GM12878 (cell line): Measurements from ENCODE around the gene PPAT. TPM values are rescaled to one million over a fixed set of nuclear protein-coding genes. Genes with fewer than 3 reads are reported as not detected.

ENCODE experiments used
- ATAC-seq: fragments of 200-7000 bp; cut with Tn5 transposase; 3 replicates; pipeline ENCODE4 v1.9.1; 2020; ENCODE audit warnings: mild to moderate bottlenecking, moderate library complexity
- BruUV-seq: library from RNA; stranded (reverse); fragments of 400-500 nt; replicated peaks from 2 replicates; lab custom pipeline; 2021; lab: Mats Ljungman, UMichigan
- CTCF ChIA-PET: fragments of 300-600 bp; sonication (Branson Sonifier 250); formaldehyde crosslinking; extraction: SDS; loops from one replicate; lab custom pipeline; 2021; ENCODE audit warnings: inconsistent platforms; lab: Yijun Ruan, JAX
- POLR2A ChIA-PET: fragments of 350-600 bp; formaldehyde crosslinking; extraction: SDS; loops from one replicate; lab custom pipeline; 2021; ENCODE audit warnings: inconsistent platforms; lab: Charles Lee
- RAD21 ChIA-PET: fragments of 300-600 bp; sonication (Branson Sonifier 250); formaldehyde crosslinking; loops from one replicate; lab custom pipeline; 2023; ENCODE audit warnings: antibody characterized with exemption; ENCODE audit not compliant: unreplicated experiment; lab: Charles Lee
- SMC1A ChIA-PET: fragments of 300-600 bp; sonication (Branson Sonifier 250); formaldehyde crosslinking; loops from one replicate; lab custom pipeline; 2023; ENCODE audit not compliant: unreplicated experiment, uncharacterized antibody; lab: Charles Lee
- DNase-seq: peaks from one replicate; pipeline ENCODE4 v3.0.0-alpha.2; 2011; ENCODE audit warnings: low read depth, low spot score
- FAIRE-seq: peaks from 3 replicates; lab custom pipeline; 2011; peaks lifted over from hg19 to GRCh38; lab: Jason Lieb, UNC
- H2AFZ ChIP-seq: 2 replicates; pipeline ENCODE4 v1.6.0; 2011; ENCODE audit warnings: low read depth, low read length, control low read depth; ENCODE audit not compliant: control insufficient read depth
- H3K27ac ChIP-seq: 2 replicates; pipeline ENCODE4 v1.5.1; 2011; ENCODE audit warnings: control low read depth; ENCODE audit not compliant: control insufficient read depth, insufficient read depth
- H3K27me3 ChIP-seq, 2 experiments: replicated peaks in 1 of 2; 2 replicates each; pipeline versions ENCODE4 v1.6.0 to v1.6.1; 2011; ENCODE audit warnings: low read length in 1 of 2; ENCODE audit not compliant: control insufficient read depth in 2 of 2, insufficient read depth in 2 of 2
- H3K36me3 ChIP-seq, 2 experiments: 2 replicates each; pipeline ENCODE4 v1.5.1; 2011; ENCODE audit warnings: low read length in 1 of 2; ENCODE audit not compliant: control insufficient read depth in 2 of 2, insufficient read depth in 2 of 2
- H3K4me1 ChIP-seq: 2 replicates; pipeline ENCODE4 v1.6.1; 2011; ENCODE audit warnings: mild to moderate bottlenecking, low read length, moderate library complexity, mixed read lengths; ENCODE audit not compliant: control insufficient read depth, insufficient read depth
- H3K4me2 ChIP-seq: 2 replicates; pipeline ENCODE4 v1.6.0; 2011; ENCODE audit warnings: control low read depth; ENCODE audit not compliant: control insufficient read depth, insufficient read depth
- H3K4me3 ChIP-seq: fragments of 200-600 bp; sonication (generic); 2 replicates; pipeline ENCODE4 v1.5.1; 2016
- H3K79me2 ChIP-seq: 2 replicates; pipeline ENCODE4 v1.6.0; 2011; ENCODE audit warnings: low read length; ENCODE audit not compliant: control insufficient read depth, insufficient read depth
- H3K9ac ChIP-seq: 2 replicates; pipeline ENCODE4 v1.8.0; 2011; ENCODE audit warnings: low read length, control low read depth, mixed read lengths; ENCODE audit not compliant: control insufficient read depth, insufficient read depth
- H3K9me3 ChIP-seq: replicated peaks from 3 replicates; pipeline ENCODE4 v1.5.1; 2011; ENCODE audit warnings: mild to moderate bottlenecking, low read length; ENCODE audit not compliant: control insufficient read depth, insufficient read depth
- H4K20me1 ChIP-seq: 2 replicates; pipeline ENCODE4 v1.6.0; 2011; ENCODE audit not compliant: control insufficient read depth, insufficient read depth
- BACH1 ChIP-seq: fragments of 450-650 bp; IDR thresholded peaks from 2 replicates; pipeline ENCODE4 v1.6.1; 2017; ENCODE audit warnings: mild to moderate bottlenecking, borderline replicate concordance
- CBX3 ChIP-seq: fragments of 200-600 bp; sonication (generic); IDR thresholded peaks from 2 replicates; pipeline ENCODE4 v1.6.1; 2016; ENCODE audit warnings: low read depth, borderline replicate concordance
- CREB1 ChIP-seq: IDR thresholded peaks from 2 replicates; pipeline ENCODE4 v1.6.1; 2012; ENCODE audit warnings: low read depth, mild to moderate bottlenecking, inconsistent platforms
- EED ChIP-seq: sonication (generic); IDR thresholded peaks from 2 replicates; pipeline ENCODE4 v1.6.1; 2016; ENCODE audit warnings: antibody characterized with exemption, low read depth
- ETV6 ChIP-seq, 2 experiments: fragments of 450-650 bp in 1 of 2; IDR thresholded peaks in 1 of 2; conservative IDR thresholded peaks in 1 of 2; 2 replicates each; pipeline ENCODE4 v1.6.1; 2014; ENCODE audit warnings: antibody characterized with exemption in 1 of 2, borderline replicate concordance in 1 of 2, low read depth in 1 of 2, mild to moderate bottlenecking in 1 of 2, moderate library complexity in 1 of 2
- HCFC1 ChIP-seq: fragments of 150-350 bp; IDR thresholded peaks from 2 replicates; pipeline ENCODE4 v1.6.1; 2014; ENCODE audit warnings: low read length
- IKZF2 ChIP-seq, 2 experiments: fragments of 450-650 bp; IDR thresholded peaks; 2 replicates each; pipeline ENCODE4 v1.6.1; 2017; ENCODE audit warnings: mild to moderate bottlenecking in 2 of 2, moderate library complexity in 2 of 2
- LARP7 ChIP-seq: fragments of 450-650 bp; IDR thresholded peaks from 2 replicates; pipeline ENCODE4 v1.6.1; 2017; ENCODE audit warnings: mild to moderate bottlenecking
- MYB ChIP-seq: fragments of 150-350 bp; IDR thresholded peaks from 2 replicates; pipeline ENCODE4 v1.6.1; 2014; ENCODE audit warnings: mild to moderate bottlenecking, low read depth, low read length, borderline replicate concordance
- NRF1 ChIP-seq: conservative IDR thresholded peaks from 2 replicates; pipeline ENCODE4 v1.6.1; 2011; ENCODE audit warnings: mild to moderate bottlenecking, low read depth, low read length, improper control_type of control experiment
- PAX8 ChIP-seq: fragments of 450-650 bp; IDR thresholded peaks from 2 replicates; pipeline ENCODE4 v1.6.1; 2017; ENCODE audit warnings: mild to moderate bottlenecking, moderate library complexity
- PML ChIP-seq: IDR thresholded peaks from 2 replicates; pipeline ENCODE4 v1.6.1; 2012; ENCODE audit warnings: low read length, inconsistent platforms
- RAD51 ChIP-seq: fragments of 450-650 bp; IDR thresholded peaks from 2 replicates; pipeline ENCODE4 v1.6.1; 2016; ENCODE audit warnings: moderate library complexity, mild to moderate bottlenecking, inconsistent platforms
- RELA ChIP-seq: fragments of 450-650 bp; IDR thresholded peaks from 2 replicates; pipeline ENCODE4 v1.8.0; 2014; ENCODE audit warnings: borderline replicate concordance; ENCODE audit not compliant: partially characterized antibody
- SP1 ChIP-seq: IDR thresholded peaks from one replicate; pipeline ENCODE4 v1.6.1; 2011; ENCODE audit warnings: low read depth, low read length
- WGBS: methylation state at CpG from one replicate; pipeline ENCODE4 v1.1.6; 2016; ENCODE audit warnings: low lambda C conversion rate; ENCODE audit not compliant: insufficient replicate concordance, insufficient coverage; ENCODE audit errors: missing lambda C conversion rate; 5-methylcytosine and 5-hydroxymethylcytosine counted together
- in situ Hi-C: fragments of 300-500 bp; cut with MboI; formaldehyde crosslinking; loops from 9 replicates; pipeline ENCODE4 v1.14.3; 2018; ENCODE audit warnings: mixed read lengths
- intact Hi-C: fragments of 100-400 bp; cut with micrococcal nuclease; formaldehyde crosslinking; loops from one replicate; pipeline ENCODE4 v1.14.2; 2022; ENCODE audit not compliant: unreplicated experiment
- polyA plus RNA-seq, 11 experiments: library from polyadenylated mRNA; depleted of rRNA in 4 of 11; unstranded in 6 of 11; stranded (reverse) in 5 of 11; fragments of >200 nt; fragmentation: Nextera tagmentation in 4 of 11; fragmentation: Illumina TruSeq in 1 of 11; extraction: Ambion mirVana in 4 of 11; extraction: Trizol in 1 of 11; gene quantifications; 1 replicate in 1 of 11; 2 replicates in 10 of 11; pipeline versions ENCODE4 v1.2.1 to v1.2.3, GENCODE V29; 2011 to 2016; ENCODE audit warnings: inconsistent platforms in 2 of 11, missing spikeins in 2 of 11, low read depth in 1 of 11
- total RNA-seq, 4 experiments: library from RNA; depleted of rRNA in 3 of 4; stranded (reverse); fragments of >200 nt in 3 of 4; fragmentation: Illumina TruSeq in 1 of 4; extraction: Trizol in 1 of 4; gene quantifications; 2 replicates each; pipeline versions ENCODE4 v1.2.1 to v1.2.3, GENCODE V29; 2013 to 2021
- TF ChIP-seq, protein P1 (sequence below): fragments of 450-650 bp; IDR thresholded peaks from 2 replicates; pipeline ENCODE4 v1.6.1; 2017; ENCODE audit warnings: antibody characterized with exemption, mild to moderate bottlenecking, moderate library complexity
- TF ChIP-seq, protein P2 (sequence below): IDR thresholded peaks from 2 replicates; pipeline ENCODE4 v1.6.1; 2012; ENCODE audit warnings: low read depth, low read length, improper control_type of control experiment
- TF ChIP-seq, protein P3 (sequence below): fragments of 150-350 bp; IDR thresholded peaks from 2 replicates; pipeline ENCODE4 v1.6.1; 2014; ENCODE audit warnings: mild to moderate bottlenecking, low read depth, low read length
- TF ChIP-seq, protein P4 (sequence below): fragments of 450-650 bp; IDR thresholded peaks from 2 replicates; pipeline ENCODE4 v1.6.1; 2016; ENCODE audit warnings: mild to moderate bottlenecking

Gene PPAT
- total and polyA plus RNA-seq, 10 of the 15 experiments (the other 5 are each of a cell fraction or from before 2014, with no cell fraction given), result 24.9 to 50.7 (median 38.0) TPM

DNA sequence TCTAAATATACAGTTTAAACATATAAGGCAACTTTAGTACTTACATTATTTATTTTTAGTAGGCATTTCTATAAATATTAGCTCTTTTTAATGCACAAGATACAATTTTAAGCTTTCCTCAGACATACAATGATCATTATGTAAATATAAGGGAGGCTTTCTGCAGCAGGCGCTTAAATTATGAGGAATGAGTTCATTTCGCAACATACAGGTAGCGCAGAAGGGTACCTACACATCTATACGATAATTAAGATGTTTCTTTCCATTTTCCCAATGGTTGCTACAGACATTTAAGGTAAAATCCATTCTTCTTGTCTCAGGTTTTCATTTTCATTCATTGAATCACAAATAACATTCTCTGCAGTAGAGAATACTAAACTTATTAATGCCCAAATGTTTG lies 49.3 kb downstream of the PPAT start (continued):
- TF ChIP-seq ETV6 (conservative IDR thresholded peaks at IDR 0.05 in 1 of 2, IDR thresholded peaks at IDR 0.05 in 1 of 2; ENCODE audit: borderline replicate concordance in 1 of 2, low read depth in 1 of 2) (no peak), PML (no peak), RAD51 (no peak), EED (no peak), HCFC1 (no peak), IKZF2 (IDR thresholded peaks at IDR 0.05) (no peak), NRF1 (no peak)
- TF ChIP-seq, protein P1, sequence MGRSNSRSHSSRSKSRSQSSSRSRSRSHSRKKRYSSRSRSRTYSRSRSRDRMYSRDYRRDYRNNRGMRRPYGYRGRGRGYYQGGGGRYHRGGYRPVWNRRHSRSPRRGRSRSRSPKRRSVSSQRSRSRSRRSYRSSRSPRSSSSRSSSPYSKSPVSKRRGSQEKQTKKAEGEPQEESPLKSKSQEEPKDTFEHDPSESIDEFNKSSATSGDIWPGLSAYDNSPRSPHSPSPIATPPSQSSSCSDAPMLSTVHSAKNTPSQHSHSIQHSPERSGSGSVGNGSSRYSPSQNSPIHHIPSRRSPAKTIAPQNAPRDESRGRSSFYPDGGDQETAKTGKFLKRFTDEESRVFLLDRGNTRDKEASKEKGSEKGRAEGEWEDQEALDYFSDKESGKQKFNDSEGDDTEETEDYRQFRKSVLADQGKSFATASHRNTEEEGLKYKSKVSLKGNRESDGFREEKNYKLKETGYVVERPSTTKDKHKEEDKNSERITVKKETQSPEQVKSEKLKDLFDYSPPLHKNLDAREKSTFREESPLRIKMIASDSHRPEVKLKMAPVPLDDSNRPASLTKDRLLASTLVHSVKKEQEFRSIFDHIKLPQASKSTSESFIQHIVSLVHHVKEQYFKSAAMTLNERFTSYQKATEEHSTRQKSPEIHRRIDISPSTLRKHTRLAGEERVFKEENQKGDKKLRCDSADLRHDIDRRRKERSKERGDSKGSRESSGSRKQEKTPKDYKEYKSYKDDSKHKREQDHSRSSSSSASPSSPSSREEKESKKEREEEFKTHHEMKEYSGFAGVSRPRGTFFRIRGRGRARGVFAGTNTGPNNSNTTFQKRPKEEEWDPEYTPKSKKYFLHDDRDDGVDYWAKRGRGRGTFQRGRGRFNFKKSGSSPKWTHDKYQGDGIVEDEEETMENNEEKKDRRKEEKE, result no peak

DNA sequence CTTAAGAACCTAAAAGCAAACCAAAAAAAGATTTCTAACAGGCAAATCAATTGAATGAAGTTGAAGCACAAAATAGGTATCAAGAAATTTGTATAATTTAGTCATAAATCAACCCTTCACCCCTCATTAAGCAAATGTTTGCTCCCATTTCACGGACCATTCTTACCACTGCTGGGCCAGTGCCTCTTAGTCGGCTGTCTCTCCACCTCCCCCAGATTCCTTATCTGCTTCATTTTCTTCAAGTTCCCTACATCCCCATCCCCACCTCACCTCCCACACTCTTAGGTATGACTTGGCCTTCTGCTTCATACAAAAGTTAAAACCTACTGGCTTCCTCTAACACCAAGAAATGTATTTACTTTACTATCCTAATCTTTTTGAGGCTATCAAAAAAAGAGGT lies 60.0 kb downstream of the PPAT start:
- no peak overlapping the region for H2AFZ ChIP-seq
- no peaks in the 10 kb centered on the region for H4K20me1 ChIP-seq
- BruUV-seq, result no TSS peak
- DNase-seq, result no peak
- no peak overlapping the region for H3K9ac ChIP-seq
- H3K27ac ChIP-seq, result no peak overlapping the region
- ChIA-PET CTCF (no interaction called here), POLR2A (no interaction called here), RAD21 (no interaction called here), SMC1A (no interaction called here)
- 55% methylated on average over 2 of the region's 2 CpGs for WGBS
- H3K36me3 ChIP-seq, result no peaks in the 10 kb centered on the region
- no peaks in the 10 kb centered on the region for H3K4me1 ChIP-seq
- H3K27me3 ChIP-seq, result no peaks in the 10 kb centered on the region
- H3K4me2 ChIP-seq, result no peak overlapping the region
- no peak for FAIRE-seq
- H3K4me3 ChIP-seq, result no peak overlapping the region
- H3K79me2 ChIP-seq, result no peaks in the 10 kb centered on the region
- no peaks in the 10 kb centered on the region for H3K9me3 ChIP-seq
- ATAC-seq, result no peak
- in situ Hi-C loops, result no loop called here
- intact Hi-C loops, result no loop called here
- TF ChIP-seq, protein P2, sequence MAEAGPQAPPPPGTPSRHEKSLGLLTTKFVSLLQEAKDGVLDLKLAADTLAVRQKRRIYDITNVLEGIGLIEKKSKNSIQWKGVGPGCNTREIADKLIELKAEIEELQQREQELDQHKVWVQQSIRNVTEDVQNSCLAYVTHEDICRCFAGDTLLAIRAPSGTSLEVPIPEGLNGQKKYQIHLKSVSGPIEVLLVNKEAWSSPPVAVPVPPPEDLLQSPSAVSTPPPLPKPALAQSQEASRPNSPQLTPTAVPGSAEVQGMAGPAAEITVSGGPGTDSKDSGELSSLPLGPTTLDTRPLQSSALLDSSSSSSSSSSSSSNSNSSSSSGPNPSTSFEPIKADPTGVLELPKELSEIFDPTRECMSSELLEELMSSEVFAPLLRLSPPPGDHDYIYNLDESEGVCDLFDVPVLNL, result no peak
- TF ChIP-seq CREB1, result no peak
- TF ChIP-seq BACH1, result no peak
- TF ChIP-seq SP1, result no peak
- TF ChIP-seq PML, result no peak
- TF ChIP-seq, protein P3, sequence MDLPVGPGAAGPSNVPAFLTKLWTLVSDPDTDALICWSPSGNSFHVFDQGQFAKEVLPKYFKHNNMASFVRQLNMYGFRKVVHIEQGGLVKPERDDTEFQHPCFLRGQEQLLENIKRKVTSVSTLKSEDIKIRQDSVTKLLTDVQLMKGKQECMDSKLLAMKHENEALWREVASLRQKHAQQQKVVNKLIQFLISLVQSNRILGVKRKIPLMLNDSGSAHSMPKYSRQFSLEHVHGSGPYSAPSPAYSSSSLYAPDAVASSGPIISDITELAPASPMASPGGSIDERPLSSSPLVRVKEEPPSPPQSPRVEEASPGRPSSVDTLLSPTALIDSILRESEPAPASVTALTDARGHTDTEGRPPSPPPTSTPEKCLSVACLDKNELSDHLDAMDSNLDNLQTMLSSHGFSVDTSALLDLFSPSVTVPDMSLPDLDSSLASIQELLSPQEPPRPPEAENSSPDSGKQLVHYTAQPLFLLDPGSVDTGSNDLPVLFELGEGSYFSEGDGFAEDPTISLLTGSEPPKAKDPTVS, result no peak
- no peak for TF ChIP-seq RELA
- TF ChIP-seq CBX3, result no peak
- no peak for TF ChIP-seq PAX8
- no peak for TF ChIP-seq MYB
- no peak for TF ChIP-seq LARP7
- TF ChIP-seq, protein P4, sequence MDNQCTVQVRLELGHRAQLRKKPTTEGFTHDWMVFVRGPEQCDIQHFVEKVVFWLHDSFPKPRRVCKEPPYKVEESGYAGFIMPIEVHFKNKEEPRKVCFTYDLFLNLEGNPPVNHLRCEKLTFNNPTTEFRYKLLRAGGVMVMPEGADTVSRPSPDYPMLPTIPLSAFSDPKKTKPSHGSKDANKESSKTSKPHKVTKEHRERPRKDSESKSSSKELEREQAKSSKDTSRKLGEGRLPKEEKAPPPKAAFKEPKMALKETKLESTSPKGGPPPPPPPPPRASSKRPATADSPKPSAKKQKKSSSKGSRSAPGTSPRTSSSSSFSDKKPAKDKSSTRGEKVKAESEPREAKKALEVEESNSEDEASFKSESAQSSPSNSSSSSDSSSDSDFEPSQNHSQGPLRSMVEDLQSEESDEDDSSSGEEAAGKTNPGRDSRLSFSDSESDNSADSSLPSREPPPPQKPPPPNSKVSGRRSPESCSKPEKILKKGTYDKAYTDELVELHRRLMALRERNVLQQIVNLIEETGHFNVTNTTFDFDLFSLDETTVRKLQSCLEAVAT, result no peak
